ENCODE data around the gene COL5A1. TPM values are rescaled to one million over a fixed set of nuclear protein-coding genes. Genes with fewer than 3 reads are reported as not detected.

Gene COL5A1
- total RNA-seq, 1 donor from 2014 or later, result 2.8 TPM

DNA sequence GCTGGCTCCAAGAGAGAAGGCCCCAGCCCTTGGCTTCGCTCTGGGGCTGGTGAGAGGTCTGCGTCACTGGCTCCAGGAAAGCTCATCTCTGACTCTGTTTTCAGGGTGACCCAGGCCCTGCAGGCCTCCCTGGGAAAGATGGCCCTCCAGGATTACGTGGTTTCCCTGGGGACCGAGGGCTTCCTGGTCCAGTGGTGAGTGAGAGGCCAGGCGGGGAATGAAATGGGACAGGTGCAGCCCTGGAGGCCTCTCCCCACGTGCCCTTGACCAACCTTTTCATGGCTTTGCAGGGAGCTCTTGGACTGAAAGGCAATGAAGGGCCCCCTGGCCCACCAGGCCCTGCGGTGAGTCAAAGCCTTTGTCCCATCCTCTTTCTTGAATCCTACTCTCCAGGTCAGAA is 163.3 kb downstream of the COL5A1 start:
- DNase-seq (ENCODE audit: low spot score) (no peak), ATAC-seq (no peak)

DNA sequence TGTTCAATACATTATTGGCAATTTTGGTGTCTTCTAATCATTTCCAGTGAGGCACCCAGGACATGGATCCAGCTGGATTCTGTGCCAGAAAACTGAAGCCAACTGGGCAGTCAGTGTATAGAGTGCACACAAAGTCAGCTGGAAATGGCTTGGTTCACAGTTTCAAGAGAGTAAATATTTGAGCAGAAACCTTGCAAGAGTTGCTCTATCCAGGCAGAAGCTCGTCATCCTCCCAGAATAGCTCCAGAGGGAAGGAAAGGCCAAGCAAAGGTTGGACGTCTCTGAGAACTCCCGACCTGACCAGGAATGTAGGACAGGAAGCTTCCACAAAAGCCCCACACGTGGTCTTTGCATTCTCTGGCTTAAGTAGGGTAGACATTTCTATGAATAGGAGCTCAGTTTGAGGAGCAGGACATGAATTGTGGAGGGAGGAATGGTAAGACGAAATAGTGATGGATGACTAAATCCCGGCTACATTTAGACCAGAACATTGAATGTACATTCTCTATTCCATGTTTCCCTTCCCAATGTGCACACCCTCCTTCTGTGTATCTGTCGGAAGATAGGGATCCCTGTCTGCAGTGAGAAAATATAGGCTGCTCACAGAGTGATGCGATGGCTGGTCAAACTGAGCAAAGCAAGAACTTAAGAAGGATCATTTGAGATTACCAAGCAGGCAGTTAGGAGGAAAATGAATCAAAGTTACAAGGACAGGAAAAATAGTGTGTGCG is 166.3 kb downstream of the COL5A1 start:
- ATAC-seq (peak; percentile 41), DNase-seq (ENCODE audit: low spot score) (no peak)

DNA sequence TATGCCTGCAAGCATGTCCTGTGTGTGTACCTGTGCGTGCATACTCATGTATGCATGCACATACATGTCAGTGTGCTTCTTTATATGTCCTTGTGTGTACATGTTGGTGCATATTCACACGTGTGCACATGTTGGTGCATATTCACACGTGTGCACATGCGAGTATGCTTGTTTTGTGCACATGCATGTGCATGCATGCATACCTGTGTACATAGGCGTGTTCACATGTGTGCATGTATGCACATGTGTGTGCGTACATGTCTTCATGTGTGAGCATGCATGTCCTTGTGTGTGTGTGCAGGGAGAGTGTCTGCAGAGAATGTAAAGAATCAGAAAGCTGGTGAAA is 166.8 kb downstream of the COL5A1 start:
- DNase-seq (ENCODE audit: low spot score), result no peak
- no peak for ATAC-seq

DNA sequence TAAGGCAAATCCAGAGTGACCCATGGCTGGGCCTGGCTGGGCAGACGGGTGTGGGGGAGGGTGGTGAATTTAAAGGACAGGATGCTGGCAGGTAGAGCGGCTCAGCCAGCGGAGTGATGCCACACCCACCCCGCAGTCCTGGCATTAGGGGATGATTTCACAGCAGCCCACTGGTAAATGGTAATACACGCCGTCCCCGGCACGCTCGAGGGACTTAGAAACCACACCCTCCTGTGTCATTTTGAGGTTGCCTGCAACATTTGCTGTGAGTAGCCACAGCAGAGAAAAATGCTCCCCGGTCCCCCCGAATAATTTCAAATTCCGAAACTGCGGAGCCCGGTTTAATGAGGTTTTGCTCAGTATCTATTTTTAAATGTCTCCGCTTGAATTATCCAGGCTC is 167.7 kb downstream of the COL5A1 start:
- DNase-seq (ENCODE audit: low spot score) (no peak), ATAC-seq (no peak)

DNA sequence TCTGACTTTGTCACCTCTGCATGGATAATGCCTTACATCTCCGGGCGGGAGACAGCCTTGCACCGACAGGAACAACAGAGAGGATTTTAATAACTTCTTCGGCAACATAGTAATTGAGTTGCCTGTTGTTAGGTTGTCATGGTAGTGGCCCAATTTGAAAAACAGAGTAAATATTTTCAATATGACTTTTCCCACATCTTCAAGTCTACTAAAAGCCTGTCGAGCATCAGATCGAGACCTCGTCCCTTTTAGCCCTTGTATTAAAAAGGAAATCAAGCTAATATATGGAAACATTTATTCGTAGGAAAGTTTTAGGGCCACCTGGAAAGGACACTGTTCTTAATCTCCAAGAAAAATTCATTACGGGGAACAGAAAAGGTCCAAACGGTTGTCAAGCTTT is 168.2 kb downstream of the COL5A1 start:
- ATAC-seq, result no peak
- DNase-seq (ENCODE audit: low spot score), result no peak

DNA sequence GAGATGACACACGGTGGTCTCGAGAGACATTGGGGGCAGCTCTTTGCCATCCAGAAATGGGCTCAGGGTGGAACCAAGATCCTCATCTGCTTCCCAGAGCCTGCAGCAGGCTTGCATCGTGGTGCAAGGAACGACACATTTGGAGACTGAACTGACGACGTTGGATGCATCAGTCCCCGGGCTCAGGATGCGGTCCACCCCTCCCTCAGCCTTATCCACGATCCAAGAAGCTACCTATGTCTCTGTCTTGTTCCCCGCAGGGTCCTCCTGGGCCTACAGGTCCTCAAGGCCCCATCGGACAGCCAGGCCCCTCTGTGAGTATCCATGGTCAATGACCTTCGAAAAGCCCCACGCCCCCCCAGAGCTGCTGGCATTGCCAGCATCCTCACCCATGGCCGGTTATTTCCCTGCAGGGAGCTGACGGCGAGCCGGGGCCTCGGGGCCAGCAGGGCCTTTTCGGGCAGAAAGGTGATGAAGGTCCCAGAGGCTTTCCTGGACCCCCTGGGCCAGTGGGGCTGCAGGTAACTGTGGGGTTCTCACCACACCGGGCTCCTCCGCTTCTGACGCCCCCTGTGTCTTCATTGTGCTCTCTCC is 169.6 kb downstream of the COL5A1 start:
- ATAC-seq (no peak), DNase-seq (ENCODE audit: low spot score) (no peak)

DNA sequence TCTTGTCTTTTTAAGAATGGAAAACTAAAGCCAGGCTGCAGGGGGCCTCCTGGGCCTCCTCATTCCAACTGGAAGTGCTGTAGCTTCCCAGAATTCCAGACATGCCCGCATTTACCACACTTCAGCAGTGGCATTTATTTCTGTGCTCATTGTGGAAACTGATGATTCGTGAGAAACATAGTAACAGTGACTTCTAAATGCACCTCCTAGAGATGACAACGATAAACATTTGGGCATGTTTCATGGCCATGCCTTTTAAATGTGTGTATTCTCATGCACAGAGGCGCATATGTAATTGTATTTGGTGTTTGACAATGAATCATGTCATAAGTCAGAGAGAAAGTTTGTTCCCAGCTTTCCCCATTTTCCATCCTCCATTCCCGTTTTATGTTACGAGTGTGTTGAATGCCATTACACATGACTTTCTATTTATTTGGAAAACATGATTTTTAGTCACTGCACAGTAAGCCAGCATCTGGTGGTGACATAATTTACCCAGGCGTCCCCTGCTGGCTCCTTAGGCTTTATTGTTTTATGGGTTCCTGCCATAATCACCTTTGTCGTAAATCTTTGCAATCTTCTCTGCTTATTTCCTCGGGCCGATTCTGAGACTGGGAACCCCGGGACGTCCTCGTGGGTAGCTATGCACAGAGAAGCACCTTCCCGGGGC is 170.2 kb downstream of the COL5A1 start:
- ATAC-seq (no peak), DNase-seq (ENCODE audit: low spot score) (no peak)

DNA sequence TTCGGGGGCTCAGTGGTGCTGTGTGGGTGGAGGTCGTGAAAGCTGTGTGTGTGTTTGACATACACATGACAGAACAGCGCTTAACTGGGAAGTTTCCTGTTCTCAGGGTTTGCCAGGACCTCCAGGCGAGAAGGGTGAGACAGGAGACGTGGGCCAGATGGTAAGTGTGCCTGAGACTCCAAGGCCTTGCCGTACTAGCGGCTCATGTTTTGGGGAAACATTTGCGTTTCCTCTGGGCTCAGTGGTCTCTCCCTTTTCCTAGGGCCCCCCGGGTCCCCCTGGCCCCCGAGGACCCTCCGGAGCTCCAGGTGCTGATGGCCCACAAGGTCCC is 170.7 kb downstream of the COL5A1 start:
- DNase-seq (ENCODE audit: low spot score), result no peak

DNA sequence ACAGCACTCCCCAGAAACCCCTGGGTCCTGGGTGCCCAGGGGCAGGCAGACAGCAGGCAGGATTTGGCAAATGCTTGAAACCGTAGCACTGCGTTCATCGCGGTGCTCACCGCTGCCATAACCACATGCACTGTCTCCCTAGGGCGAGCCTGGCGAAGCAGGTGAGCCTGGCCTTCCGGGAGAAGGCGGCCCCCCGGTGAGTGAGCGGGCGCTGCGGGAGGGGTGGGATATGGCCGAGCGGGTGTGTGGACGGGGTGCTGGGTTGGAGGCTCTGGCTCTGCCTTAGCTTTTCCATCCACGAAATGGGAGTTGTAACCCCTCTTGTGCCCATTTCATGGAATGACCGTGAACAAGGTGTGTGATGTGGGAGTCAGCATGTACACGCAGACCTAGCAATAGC is 172.2 kb downstream of the COL5A1 start:
- DNase-seq (ENCODE audit: low spot score), result no peak
- ATAC-seq, result no peak

More for the DNA sequence above, 170.7 kb downstream of the COL5A1 start:
- ATAC-seq, result no peak

DNA sequence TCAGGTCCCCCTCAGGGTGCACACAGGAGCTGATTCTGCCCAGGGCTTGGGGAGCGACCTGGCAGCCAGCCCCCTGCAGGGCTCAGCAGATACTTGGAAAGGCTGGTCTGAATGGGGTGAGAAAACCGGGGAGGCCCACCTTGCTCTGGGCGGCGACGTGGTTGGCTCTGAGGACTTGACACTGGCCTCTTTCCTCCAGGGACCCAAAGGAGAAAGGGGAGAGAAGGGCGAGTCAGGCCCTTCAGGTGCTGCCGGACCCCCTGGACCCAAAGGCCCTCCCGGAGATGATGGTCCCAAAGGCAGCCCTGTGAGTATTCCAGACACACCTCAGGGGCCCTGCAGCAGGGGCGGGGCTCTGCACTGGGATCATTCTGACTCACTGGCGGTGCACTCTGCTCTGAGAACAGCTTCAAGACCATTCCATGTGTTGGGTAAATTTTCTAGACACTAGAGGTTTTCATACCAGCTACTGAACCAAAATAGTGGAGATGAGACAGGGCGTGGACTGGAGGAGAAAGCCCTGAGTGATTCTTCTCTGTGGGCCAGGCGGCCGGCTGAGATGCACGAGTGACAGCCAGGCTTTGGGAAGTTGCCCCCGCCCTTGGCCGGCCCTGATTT is 173.1 kb downstream of the COL5A1 start:
- no peak for ATAC-seq
- no peak for DNase-seq (ENCODE audit: low spot score)

DNA sequence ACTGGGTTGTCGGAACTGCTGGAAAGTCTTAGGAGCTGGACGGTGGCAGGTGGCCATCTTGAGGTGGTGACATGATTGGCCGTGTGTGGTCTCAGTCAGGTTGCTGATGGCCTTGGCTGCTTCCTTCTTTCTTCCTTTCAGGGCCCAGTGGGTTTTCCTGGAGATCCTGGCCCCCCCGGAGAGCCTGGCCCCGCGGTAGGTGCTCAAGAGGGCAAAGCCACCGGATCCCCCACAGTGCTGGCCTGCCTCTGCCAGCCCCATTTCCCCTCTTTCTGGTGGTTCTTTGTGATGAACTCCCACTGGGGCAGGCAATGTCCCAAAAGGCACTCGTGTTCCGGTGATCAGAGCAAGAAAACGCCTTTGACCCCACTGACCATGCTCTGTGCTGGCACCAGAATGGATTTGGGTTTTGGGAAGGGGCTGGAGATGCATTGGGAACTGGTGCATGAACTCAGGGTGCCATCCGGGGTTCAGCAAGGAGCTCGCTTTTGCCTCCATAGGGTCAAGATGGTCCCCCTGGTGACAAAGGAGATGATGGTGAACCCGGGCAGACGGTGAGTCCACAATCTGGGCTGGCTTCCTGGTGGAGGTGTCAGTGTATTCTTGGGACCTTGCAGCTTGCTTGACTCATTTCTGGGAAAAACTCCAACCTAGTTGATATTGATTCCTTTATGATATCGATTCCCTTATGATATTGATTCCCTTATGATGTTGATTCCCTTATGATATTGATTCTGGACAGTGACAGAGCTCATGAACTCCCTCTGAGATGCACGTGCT is 174.0 kb downstream of the COL5A1 start:
- no peak for ATAC-seq
- no peak for DNase-seq (ENCODE audit: low spot score)

DNA sequence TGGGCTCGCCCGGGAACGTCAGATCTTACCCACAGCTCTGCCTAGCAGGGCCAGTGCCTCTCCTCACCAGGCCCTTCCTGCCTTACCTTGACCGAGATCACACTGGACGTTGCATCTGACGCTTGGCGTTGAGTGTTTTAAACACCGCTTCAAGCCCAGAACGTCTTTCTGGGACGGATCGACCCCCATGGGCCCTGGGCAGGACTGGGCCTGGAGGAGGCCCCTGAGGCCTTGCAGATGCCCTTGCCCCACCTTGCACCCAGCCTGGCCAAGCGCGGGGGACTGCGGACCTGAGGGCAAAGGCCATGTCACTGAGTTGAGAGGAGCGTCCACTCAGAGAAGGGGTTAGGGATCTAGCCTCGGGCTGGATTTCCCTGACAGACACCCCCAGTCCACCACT is 174.7 kb downstream of the COL5A1 start:
- no peak for DNase-seq (ENCODE audit: low spot score)
- ATAC-seq, result no peak

DNA sequence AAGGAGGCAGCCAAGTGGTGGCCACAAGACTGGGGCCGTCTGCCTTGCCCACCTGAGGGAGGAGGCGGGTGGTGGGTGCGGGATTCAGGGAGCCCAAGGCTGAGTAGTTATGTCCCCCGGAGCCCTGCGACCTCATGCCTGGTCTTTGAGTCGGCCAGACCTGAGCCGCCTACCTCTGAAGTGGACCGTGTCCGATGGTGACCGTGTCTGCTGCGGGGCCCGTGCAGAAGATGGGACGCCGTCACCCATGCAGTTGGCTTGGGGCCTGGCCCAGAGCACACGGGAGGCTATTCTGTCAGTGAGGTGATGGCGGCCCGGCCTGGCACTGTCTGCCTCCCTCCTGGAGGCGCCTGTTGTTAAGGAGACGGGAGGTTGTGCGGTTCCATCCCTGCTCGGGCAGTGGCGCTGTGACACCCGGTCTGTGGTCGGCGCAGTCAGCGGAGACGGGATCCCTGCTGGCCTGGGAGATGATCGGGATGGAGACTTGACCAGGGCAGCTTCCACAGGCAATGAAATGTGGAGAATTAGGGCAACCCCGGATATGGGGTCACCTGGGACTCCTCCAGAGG is 176.5 kb downstream of the COL5A1 start:
- ATAC-seq (no peak), DNase-seq (ENCODE audit: low spot score) (no peak)

DNA sequence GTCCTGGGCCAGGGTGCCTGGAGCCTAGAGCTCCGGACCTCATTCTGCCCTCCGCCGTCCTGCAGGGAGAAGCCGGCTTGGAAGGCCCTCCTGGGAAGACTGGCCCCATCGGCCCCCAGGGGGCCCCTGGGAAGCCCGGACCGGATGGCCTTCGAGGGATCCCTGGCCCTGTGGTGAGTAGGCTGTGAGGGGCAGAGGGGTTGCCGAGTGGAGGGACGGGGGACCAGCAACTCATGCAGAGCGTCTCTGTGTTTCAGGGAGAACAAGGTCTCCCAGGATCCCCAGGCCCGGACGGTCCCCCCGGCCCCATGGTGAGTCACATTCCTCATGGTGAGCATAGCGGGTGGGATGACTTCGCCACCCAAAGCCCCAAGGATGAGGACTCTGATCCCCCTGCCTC is 177.0 kb downstream of the COL5A1 start:
- ATAC-seq, result no peak
- DNase-seq (ENCODE audit: low spot score), result no peak

DNA sequence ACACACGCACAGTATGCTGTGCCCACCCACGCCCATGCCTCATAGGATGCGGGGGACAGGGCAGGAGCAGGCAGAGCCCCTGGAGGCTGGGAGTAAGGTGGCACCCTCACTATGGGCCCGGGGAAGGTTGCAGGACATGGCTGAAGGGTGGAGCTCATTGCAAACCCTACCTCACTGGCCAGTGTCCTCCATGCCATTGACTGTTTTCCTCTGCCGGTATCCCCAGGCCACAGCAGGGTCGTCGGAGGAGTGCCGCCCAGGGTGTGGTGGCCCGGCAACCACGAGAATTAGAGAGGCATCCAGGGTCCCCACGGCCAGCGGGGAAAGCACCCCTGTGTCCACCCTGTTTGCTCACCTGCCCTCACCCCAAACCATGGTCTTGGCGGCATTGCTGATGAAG is 179.3 kb downstream of the COL5A1 start:
- DNase-seq (ENCODE audit: low spot score), result no peak
- no peak for ATAC-seq

DNA sequence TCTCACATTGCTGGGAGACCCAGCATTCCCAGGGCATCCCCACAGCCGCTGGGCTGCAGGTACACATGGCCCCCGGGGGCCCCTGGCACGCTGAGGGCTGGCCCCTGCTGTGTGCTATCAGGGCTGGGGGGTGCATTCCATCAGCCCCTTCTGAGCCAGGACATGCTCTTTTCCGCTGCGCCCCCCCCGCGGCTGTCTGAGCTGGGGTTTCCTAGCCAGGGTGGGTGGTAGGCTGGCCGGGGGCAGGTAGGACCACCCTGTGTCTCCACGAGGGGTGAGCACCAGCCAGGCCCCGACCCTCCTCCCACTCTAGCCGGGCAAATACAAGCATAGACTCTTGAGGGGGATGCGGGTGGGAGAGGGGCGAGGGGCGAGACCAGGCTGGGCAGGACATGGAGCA is 180.9 kb downstream of the COL5A1 start:
- no peak for DNase-seq (ENCODE audit: low spot score)
- ATAC-seq, result no peak

DNA sequence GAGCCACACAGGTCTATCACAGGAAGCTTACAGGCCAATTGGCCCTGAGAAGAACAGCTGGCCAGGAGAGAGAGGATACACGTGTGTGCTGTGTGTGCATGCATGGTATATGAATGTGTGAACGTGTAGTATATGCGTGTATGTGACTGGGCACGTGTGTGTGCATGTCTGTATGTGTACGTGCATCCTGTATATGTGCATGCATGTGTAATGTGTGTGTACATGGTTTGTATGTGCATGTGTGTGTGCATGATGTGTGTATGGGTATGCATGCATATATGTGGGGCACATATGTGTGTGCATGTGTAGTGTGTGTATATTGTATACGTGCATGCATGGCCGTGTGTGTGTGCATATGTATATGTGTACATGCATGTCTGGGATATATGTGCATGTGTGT is 182.0 kb downstream of the COL5A1 start:
- ATAC-seq, result no peak

DNA sequence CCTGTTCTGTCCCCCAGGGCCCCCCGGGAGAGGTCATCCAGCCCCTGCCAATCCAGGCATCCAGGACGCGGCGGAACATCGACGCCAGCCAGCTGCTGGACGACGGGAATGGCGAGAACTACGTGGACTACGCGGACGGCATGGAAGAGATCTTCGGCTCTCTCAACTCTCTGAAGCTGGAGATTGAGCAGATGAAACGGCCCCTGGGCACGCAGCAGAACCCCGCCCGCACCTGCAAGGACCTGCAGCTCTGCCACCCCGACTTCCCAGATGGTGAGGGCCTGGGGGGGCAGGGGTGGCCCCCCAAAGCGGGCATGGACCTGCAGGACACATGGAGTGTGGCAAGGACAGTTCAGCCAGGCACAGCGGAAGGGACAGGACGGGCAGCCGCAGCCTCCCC is 183.0 kb downstream of the COL5A1 start:
- no peak for ATAC-seq
- no peak for DNase-seq (ENCODE audit: low spot score)

More for the DNA sequence above, 182.0 kb downstream of the COL5A1 start:
- DNase-seq (ENCODE audit: low spot score), result no peak

DNA sequence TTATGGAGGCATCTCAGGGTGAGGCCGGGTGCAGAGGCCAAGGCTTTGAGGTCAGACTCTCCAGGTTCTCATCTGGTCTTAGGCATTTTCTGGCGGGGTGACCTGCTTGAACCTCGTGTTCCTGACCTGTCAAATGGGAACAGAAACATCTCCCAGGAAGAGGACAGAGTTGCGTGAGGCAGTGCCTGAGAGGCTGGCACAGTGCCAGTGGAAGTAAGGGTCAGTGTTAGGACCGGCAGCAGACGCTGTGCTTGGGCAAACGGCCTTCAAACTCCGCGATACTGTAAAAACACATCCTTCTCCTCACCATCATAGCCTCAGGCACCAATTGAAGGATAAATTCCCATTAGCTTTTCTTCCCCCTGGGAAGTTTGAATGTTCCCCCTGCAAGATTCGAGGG is 183.4 kb downstream of the COL5A1 start:
- ATAC-seq (no peak), DNase-seq (ENCODE audit: low spot score) (no peak)

DNA sequence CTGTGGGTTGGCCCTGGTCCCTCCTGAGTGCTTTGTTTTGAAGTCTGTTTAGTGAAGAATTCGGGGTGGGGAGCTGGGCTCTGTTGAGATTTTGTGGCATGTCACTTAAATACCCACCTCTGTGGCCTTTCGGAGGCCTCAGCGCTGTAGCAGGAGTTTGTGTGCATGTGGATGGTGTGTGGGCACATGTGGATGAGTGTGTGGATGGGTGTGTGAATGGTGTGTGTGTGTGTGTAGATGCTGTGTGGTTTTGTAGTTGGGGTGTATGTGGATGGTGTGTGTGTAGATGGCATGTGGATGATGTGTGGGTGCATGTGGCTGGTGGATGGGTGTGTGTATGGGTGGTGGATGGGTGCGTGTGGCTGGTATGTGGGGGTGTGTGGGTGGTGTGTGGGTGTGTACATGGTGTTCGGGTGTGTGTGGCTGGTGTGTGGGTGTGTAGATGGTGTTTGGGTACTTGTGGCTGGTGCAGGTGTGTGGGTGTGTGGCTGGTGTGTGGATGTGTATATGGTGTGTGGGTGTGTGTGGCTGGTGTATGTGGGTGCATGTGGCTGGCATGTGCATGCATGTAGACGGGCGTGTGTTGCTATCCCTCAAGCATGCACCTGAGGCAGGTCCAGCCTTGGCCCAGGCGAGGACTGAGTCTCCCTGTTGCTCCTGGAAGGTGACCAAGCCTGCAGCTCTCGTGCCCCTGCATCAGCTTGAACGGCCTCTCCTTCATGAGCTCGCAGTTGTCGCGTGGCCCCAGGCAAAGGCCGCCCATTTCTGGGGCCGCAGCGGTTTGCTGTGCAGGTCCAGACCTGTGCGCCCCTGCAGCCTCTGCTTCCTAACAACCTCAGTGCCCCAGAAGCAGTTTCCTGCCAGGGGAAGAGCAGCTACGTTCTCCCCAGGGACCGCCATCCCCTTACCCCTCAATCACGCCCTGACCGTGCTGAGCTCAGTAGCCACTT is 185.0 kb downstream of the COL5A1 start:
- no peak for DNase-seq (ENCODE audit: low spot score)
- ATAC-seq, result no peak

Data from left lobe of liver (tissue), 2 donors.